Panc1 (cell line): ENCODE results near the gene EPHB1. TPM values are rescaled to one million over a fixed set of nuclear protein-coding genes. Genes with fewer than 3 reads are reported as not detected.

Experiments
- ATAC-seq: fragments of 200-7000 bp; cut with Tn5 transposase; 2 replicates; pipeline ENCODE4 v1.9.1; 2020; ENCODE audit warnings: mild to moderate bottlenecking, moderate library complexity
- BruUV-seq: library from RNA; stranded (reverse); fragments of 400-500 nt; replicated peaks from 2 replicates; lab custom pipeline; 2021; lab: Mats Ljungman, UMichigan
- CTCF ChIA-PET: fragments of 300-600 bp; sonication (Branson Sonifier 250); formaldehyde crosslinking; loops from one replicate; lab custom pipeline; 2022; ENCODE audit warnings: antibody characterized with exemption; lab: Charles Lee
- POLR2A ChIA-PET: fragments of 300-600 bp; sonication (Branson Sonifier 250); formaldehyde crosslinking; loops from one replicate; lab custom pipeline; 2022; ENCODE audit warnings: antibody characterized with exemption; lab: Charles Lee
- DNase-seq: peaks from one replicate; pipeline ENCODE4 v3.0.0-alpha.2; 2010; ENCODE audit warnings: low read depth, low spot score
- H3K27ac ChIP-seq: 2 replicates; pipeline ENCODE4 v1.5.1; 2011; ENCODE audit warnings: mild to moderate bottlenecking, low read length, inconsistent platforms
- H3K27me3 ChIP-seq: fragments of 200-500 bp; sonication (Bioruptor generic); 2 replicates; pipeline ENCODE4 v1.6.0; 2014; ENCODE audit warnings: low read length, inconsistent platforms; ENCODE audit not compliant: control insufficient read depth, insufficient read depth
- H3K36me3 ChIP-seq: fragments of 200-500 bp; sonication (Bioruptor generic); 2 replicates; pipeline ENCODE4 v1.5.1; 2014; ENCODE audit warnings: inconsistent platforms, mild to moderate bottlenecking, low read length, moderate library complexity; ENCODE audit not compliant: control insufficient read depth, insufficient read depth
- H3K4me1 ChIP-seq: 2 replicates; pipeline ENCODE4 v1.5.1; 2011; ENCODE audit warnings: inconsistent platforms, mild to moderate bottlenecking, low read length, moderate library complexity; ENCODE audit not compliant: control insufficient read depth, insufficient read depth
- H3K4me3 ChIP-seq, 2 experiments: 2 replicates each; pipeline ENCODE4 v1.5.1; 2011 to 2012; ENCODE audit warnings: low read depth in 2 of 2, low read length in 2 of 2, mild to moderate bottlenecking in 2 of 2, inconsistent platforms in 1 of 2, moderate library complexity in 1 of 2
- H3K9me3 ChIP-seq: fragments of 200-500 bp; sonication (Bioruptor generic); 2 replicates; pipeline ENCODE4 v1.5.1; 2014; ENCODE audit warnings: low read depth, mild to moderate bottlenecking, inconsistent platforms, low read length, moderate library complexity; ENCODE audit not compliant: control insufficient read depth, insufficient read depth
- POLR2AphosphoS5 ChIP-seq: IDR thresholded peaks from 2 replicates; pipeline ENCODE4 v1.6.1; 2012; ENCODE audit warnings: mild to moderate bottlenecking, low read depth, low read length, moderate library complexity
- SIN3A ChIP-seq: IDR thresholded peaks from 2 replicates; pipeline ENCODE4 v1.6.1; 2012; ENCODE audit warnings: low read depth, mild to moderate bottlenecking, low read length, moderate library complexity, borderline replicate concordance; ENCODE audit not compliant: insufficient read depth
- TCF7L2 ChIP-seq: IDR thresholded peaks from 2 replicates; pipeline ENCODE4 v1.6.1; 2011; ENCODE audit warnings: mild to moderate bottlenecking, low read depth, low read length, inconsistent platforms
- in situ Hi-C: cut with HindIII; loops from 2 replicates; pipeline ENCODE4 v1.10.0; 2016; ENCODE audit warnings: low sequenced_read_pairs, low pct_unique_long_range_greater_than_20kb
- intact Hi-C: fragments of 100-400 bp; cut with micrococcal nuclease; formaldehyde crosslinking; loops from one replicate; pipeline ENCODE4 v1.10.0; 2022; ENCODE audit not compliant: unreplicated experiment
- total RNA-seq: library from RNA; stranded (reverse); gene quantifications from one replicate; pipeline ENCODE4 v1.2.1, GENCODE V29; 2021; ENCODE audit not compliant: unreplicated experiment
- TF ChIP-seq, protein P1 (sequence below), 2 experiments: IDR thresholded peaks; 2 replicates each; pipeline ENCODE4 v1.6.1; 2011 to 2012; ENCODE audit warnings: low read depth in 2 of 2, control low read depth in 1 of 2, low read length in 1 of 2, mild to moderate bottlenecking in 1 of 2, moderate library complexity in 1 of 2; ENCODE audit not compliant: insufficient read depth in 1 of 2
- TF ChIP-seq, protein P2 (sequence below): fragments of 450-650 bp; IDR thresholded peaks from 2 replicates; pipeline ENCODE4 v1.5.1; 2017; ENCODE audit warnings: mild to moderate bottlenecking

The EPHB1 gene
- total RNA-seq, 1 experiment from 2014 or later: 0.46 TPM

DNA sequence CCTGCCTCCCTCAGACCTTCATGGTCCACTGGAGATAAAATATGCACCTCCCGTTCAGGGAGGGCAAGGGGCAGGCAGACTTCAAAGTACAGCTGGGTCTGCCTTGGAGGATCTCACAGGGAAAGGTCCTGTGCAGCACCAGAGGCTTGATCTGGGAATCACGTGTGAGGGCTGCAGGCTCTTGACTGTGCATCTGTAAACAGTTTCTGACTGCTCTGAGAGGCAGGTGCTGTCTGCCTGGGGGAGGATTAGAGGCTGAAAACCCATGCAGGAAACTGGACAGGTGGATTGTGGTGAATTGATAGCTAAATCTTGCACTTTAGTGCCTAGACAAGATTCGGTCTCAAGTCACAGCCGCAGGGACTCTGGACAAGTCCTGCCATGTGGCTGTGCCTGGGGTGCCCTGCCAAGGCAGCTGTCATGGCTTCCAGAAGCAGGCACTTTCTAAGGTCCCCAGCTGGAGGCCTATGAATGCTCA, 239.3 kb downstream of the EPHB1 start:
- H3K9me3 ChIP-seq: no peaks in the 10 kb centered on the region
- no peaks in the 10 kb centered on the region for H3K4me1 ChIP-seq
- H3K27ac ChIP-seq: no peak overlapping the region
- ChIA-PET CTCF (no interaction called here), POLR2A (no interaction called here)
- H3K27me3 ChIP-seq: peaks cover 14% of the 10 kb centered on the region
- TF ChIP-seq, protein P1, sequence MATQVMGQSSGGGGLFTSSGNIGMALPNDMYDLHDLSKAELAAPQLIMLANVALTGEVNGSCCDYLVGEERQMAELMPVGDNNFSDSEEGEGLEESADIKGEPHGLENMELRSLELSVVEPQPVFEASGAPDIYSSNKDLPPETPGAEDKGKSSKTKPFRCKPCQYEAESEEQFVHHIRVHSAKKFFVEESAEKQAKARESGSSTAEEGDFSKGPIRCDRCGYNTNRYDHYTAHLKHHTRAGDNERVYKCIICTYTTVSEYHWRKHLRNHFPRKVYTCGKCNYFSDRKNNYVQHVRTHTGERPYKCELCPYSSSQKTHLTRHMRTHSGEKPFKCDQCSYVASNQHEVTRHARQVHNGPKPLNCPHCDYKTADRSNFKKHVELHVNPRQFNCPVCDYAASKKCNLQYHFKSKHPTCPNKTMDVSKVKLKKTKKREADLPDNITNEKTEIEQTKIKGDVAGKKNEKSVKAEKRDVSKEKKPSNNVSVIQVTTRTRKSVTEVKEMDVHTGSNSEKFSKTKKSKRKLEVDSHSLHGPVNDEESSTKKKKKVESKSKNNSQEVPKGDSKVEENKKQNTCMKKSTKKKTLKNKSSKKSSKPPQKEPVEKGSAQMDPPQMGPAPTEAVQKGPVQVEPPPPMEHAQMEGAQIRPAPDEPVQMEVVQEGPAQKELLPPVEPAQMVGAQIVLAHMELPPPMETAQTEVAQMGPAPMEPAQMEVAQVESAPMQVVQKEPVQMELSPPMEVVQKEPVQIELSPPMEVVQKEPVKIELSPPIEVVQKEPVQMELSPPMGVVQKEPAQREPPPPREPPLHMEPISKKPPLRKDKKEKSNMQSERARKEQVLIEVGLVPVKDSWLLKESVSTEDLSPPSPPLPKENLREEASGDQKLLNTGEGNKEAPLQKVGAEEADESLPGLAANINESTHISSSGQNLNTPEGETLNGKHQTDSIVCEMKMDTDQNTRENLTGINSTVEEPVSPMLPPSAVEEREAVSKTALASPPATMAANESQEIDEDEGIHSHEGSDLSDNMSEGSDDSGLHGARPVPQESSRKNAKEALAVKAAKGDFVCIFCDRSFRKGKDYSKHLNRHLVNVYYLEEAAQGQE (IDR thresholded peaks at IDR 0.05; ENCODE audit: insufficient read depth in 1 of 2, low read depth in 2 of 2, low read length in 1 of 2): no peak
- TF ChIP-seq, protein P2, sequence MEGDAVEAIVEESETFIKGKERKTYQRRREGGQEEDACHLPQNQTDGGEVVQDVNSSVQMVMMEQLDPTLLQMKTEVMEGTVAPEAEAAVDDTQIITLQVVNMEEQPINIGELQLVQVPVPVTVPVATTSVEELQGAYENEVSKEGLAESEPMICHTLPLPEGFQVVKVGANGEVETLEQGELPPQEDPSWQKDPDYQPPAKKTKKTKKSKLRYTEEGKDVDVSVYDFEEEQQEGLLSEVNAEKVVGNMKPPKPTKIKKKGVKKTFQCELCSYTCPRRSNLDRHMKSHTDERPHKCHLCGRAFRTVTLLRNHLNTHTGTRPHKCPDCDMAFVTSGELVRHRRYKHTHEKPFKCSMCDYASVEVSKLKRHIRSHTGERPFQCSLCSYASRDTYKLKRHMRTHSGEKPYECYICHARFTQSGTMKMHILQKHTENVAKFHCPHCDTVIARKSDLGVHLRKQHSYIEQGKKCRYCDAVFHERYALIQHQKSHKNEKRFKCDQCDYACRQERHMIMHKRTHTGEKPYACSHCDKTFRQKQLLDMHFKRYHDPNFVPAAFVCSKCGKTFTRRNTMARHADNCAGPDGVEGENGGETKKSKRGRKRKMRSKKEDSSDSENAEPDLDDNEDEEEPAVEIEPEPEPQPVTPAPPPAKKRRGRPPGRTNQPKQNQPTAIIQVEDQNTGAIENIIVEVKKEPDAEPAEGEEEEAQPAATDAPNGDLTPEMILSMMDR: no peak
- no peak for TF ChIP-seq POLR2AphosphoS5
- TF ChIP-seq SIN3A: no peak
- TF ChIP-seq TCF7L2: no peak
- H3K36me3 ChIP-seq: no peaks in the 10 kb centered on the region
- no peak overlapping the region for H3K4me3 ChIP-seq
- intact Hi-C loops: no loop called here
- in situ Hi-C loops: no loop called here
- DNase-seq (no peak), ATAC-seq (no peak)
- no TSS peak for BruUV-seq

DNA sequence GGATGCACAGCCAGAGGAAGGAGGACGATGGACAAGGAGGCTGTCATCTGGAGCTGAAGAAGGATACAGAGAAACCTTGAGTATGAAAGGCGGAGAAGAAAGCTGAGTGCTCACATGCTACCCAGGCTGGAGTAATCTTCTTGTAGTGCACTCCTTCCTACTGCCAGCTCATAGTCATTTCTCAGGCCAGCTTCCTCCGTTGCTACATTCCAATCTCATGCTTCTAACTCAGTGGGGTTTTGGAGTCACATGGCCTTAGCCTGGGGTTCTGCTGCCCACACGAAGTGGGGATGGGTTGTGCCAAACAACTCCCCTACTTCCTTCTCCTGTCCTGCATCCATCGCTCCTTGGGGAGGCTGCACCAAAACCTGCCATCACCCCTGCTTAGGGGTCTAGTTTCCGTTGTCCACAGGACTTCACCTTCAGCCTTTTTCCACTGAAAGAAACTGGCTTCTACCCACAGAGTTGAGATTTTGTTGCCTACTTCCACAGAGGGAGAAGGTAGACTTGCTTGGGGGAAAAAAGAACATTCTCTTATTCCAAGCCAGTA, 239.9 kb downstream of the EPHB1 start:
- H3K36me3 ChIP-seq: no peaks in the 10 kb centered on the region
- intact Hi-C loops (no loop called here), in situ Hi-C loops (no loop called here)
- H3K4me3 ChIP-seq: no peak overlapping the region
- no peaks in the 10 kb centered on the region for H3K4me1 ChIP-seq
- BruUV-seq: no TSS peak
- H3K27me3 ChIP-seq: peaks cover 14% of the 10 kb centered on the region
- TF ChIP-seq, protein P2: no peak
- TF ChIP-seq, protein P1 (IDR thresholded peaks at IDR 0.05; ENCODE audit: insufficient read depth in 1 of 2, low read depth in 2 of 2, low read length in 1 of 2): no peak
- TF ChIP-seq POLR2AphosphoS5 (no peak), SIN3A (no peak), TCF7L2 (no peak)
- no peak overlapping the region for H3K27ac ChIP-seq
- DNase-seq: no peak
- CTCF ChIA-PET: no interaction called here
- no peak for ATAC-seq
- POLR2A ChIA-PET: no interaction called here
- H3K9me3 ChIP-seq: no peaks in the 10 kb centered on the region
